ENCODE data around the gene LDLRAP1. TPM values are rescaled to one million over a fixed set of nuclear protein-coding genes. Genes with fewer than 3 reads are reported as not detected.

LDLRAP1 gene
- polyA plus RNA-seq, 1 experiment = 12.4 TPM

GRCh38 chr1:25529518-25530185 is 13.8 kb upstream of the LDLRAP1 start:
- Histone ChIP-seq H3K27me3 (ENCODE audit: control insufficient read depth, insufficient read depth, low read length) (peaks cover 36% of the 10 kb centered on the region), H3K9me3 (ENCODE audit: control insufficient read depth, insufficient read depth, low read length) (peaks cover 15% of the 10 kb centered on the region), H3K27ac (ENCODE audit: low read depth, low read length) (no peak overlapping the region), H3K4me3 (ENCODE audit: low read depth, low read length) (no peak overlapping the region)
- POLR2A ChIA-PET = no interaction called here
- CTCF ChIA-PET = no interaction called here
- DNase-seq (ENCODE audit: low read depth, low spot score) = no peak
- TF ChIP-seq CTCF (IDR thresholded peaks at IDR 0.05; ENCODE audit: low read depth, low read length) = no peak

GRCh38 chr1:25530186-25531081 is 13.0 kb upstream of the LDLRAP1 start:
- Histone ChIP-seq H3K27me3 (ENCODE audit: control insufficient read depth, insufficient read depth, low read length) (peaks cover 32% of the 10 kb centered on the region), H3K4me3 (ENCODE audit: low read depth, low read length) (no peak overlapping the region), H3K9me3 (ENCODE audit: control insufficient read depth, insufficient read depth, low read length) (peaks cover 13% of the 10 kb centered on the region), H3K27ac (ENCODE audit: low read depth, low read length) (no peak overlapping the region)
- ChIA-PET CTCF (no interaction called here), POLR2A (no interaction called here)
- no peak for DNase-seq (ENCODE audit: low read depth, low spot score)
- no peak for TF ChIP-seq CTCF (IDR thresholded peaks at IDR 0.05; ENCODE audit: low read depth, low read length)

- POLR2A ChIA-PET = no interaction called here
- Histone ChIP-seq H3K27ac (ENCODE audit: low read depth, low read length) (no peak overlapping the region), H3K4me3 (ENCODE audit: low read depth, low read length) (no peak overlapping the region), H3K9me3 (ENCODE audit: control insufficient read depth, insufficient read depth, low read length) (peaks cover 8% of the 10 kb centered on the region; the same call in 1 of the 2 replicates), H3K27me3 (ENCODE audit: control insufficient read depth, insufficient read depth, low read length) (peaks cover 32% of the 10 kb centered on the region)
- DNase-seq (ENCODE audit: low read depth, low spot score) = no peak
- no peak for TF ChIP-seq CTCF (IDR thresholded peaks at IDR 0.05; ENCODE audit: low read depth, low read length)
- CTCF ChIA-PET = no interaction called here
Observed at GRCh38 chr1:25531082-25531461, 12.3 kb upstream of the LDLRAP1 start.

- TF ChIP-seq CTCF (IDR thresholded peaks at IDR 0.05; ENCODE audit: low read depth, low read length) = no peak
- peaks cover 36% of the 10 kb centered on the region for H3K27me3 ChIP-seq (ENCODE audit: control insufficient read depth, insufficient read depth, low read length)
- no peak for DNase-seq (ENCODE audit: low read depth, low spot score)
- H3K4me3 ChIP-seq (ENCODE audit: low read depth, low read length) = no peak overlapping the region
- ChIA-PET POLR2A (interaction anchor here (0.7 kb wide), 1 partner anchor 162 kb away, joined by 7 read pairs; no protein-coding TSS in a partner anchor), CTCF (interaction anchor here (1.2 kb wide), 1 partner anchor 14 kb away, joined by 3 read pairs; no protein-coding TSS in a partner anchor)
- H3K27ac ChIP-seq (ENCODE audit: low read depth, low read length) = no peak overlapping the region
- peaks cover 8% of the 10 kb centered on the region; the same call in 1 of the 2 replicates for H3K9me3 ChIP-seq (ENCODE audit: control insufficient read depth, insufficient read depth, low read length)
Observed at GRCh38 chr1:25532970-25533369, 10.4 kb upstream of the LDLRAP1 start.

Data from AG04450 (cell line).